ENCODE data around the gene NFE2L2.

- TF ChIP-seq CTCF (conservative IDR thresholded peaks at IDR 0.05 in 1 of 2, IDR thresholded peaks at IDR 0.05 in 1 of 2; ENCODE audit: low read depth in 1 of 2, low read length in 2 of 2) (no peak), EZH2 (IDR thresholded peaks at IDR 0.05; ENCODE audit: low read length, missing control alignments) (no peak)
Measured at GRCh38 chr2:177246000-177246399, 18.5 kb downstream of the NFE2L2 start.

Measured in fibroblast of lung (primary cell).